OCI-LY7 (cell line): ENCODE measurements around the gene KIZ.

ENCODE experiments used
- CTCF ChIP-seq: fragments of 200-600 bp; sonication (generic); conservative IDR thresholded peaks from 2 replicates; pipeline ENCODE4 v1.5.1; 2014; ENCODE audit warnings: mild to moderate bottlenecking, antibody characterized with exemption, low read length, moderate library complexity, mixed read lengths
- EZH2phosphoT487 ChIP-seq: fragments of 200-600 bp; sonication (generic); IDR thresholded peaks from 2 replicates; pipeline ENCODE4 v1.6.1; 2018; ENCODE audit warnings: low read depth, borderline replicate concordance, mild to moderate bottlenecking, mixed run types, antibody characterized with exemption, low read length, moderate library complexity, mixed read lengths

DNA sequence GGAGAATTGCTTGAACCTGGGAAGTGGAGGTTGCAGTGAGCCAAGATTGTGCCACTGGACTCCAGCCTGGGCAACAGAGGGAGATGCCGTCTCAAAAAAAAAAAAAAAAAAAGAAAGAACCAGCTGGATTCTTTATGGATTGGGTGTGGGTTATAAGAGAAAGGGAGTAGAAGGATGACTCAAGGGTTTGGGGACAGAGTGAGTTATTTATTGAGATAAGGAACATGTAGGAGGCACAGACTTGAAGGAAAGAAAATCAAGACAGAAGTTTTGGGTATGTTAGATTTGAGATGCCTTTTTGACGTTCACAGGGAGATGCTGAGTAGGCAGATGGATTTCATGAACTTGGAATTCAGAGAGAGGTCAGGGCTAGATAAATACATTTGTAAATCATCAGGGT is 47.6 kb downstream of the KIZ start:
- TF ChIP-seq CTCF (no peak), EZH2phosphoT487 (no peak)
